NCI-H1092 (cell line): ENCODE measurements around the gene TERB1.

ENCODE experiments used
- DNase-seq: peaks from one replicate; lab custom pipeline; 2025; lab: John Stamatoyannopoulos, UW

The TERB1 gene

GRCh38 chr16:66705790-66706505, 95.4 kb downstream of the TERB1 start:
- no peak for DNase-seq
